GM13977 (cell line): ENCODE measurements around the gene DUOXA2.

Source experiments
- DNase-seq: peaks from one replicate; pipeline ENCODE4 v3.0.0; 2012; ENCODE audit warnings: low spot score
- CTCF ChIP-seq: IDR thresholded peaks from 2 replicates; pipeline ENCODE4 v1.5.1; 2012; ENCODE audit warnings: mild to moderate bottlenecking, control low read depth; ENCODE audit not compliant: insufficient read depth; ENCODE audit errors: extremely low read depth, missing control alignments
- in situ Hi-C: fragments of 300-500 bp; cut with MboI; formaldehyde crosslinking; loops from one replicate; pipeline ENCODE4 v1.12.0; 2022; ENCODE audit warnings: low sequenced_read_pairs, low pct_unique_long_range_greater_than_20kb, mixed read lengths, inconsistent platforms; ENCODE audit not compliant: unreplicated experiment

DUOXA2 gene

GRCh38 chr15:45144775-45145174 lies 30.6 kb downstream of the DUOXA2 start:
- in situ Hi-C loops = no loop called here
- no peak for TF ChIP-seq CTCF
- DNase-seq = no peak

- DNase-seq = no peak
Measured at GRCh38 chr15:45146405-45146804, 32.3 kb downstream of the DUOXA2 start.

GRCh38 chr15:45147606-45148005 lies 33.5 kb downstream of the DUOXA2 start:
- no peak for TF ChIP-seq CTCF
- DNase-seq = no peak
- in situ Hi-C loops = no loop called here

More at GRCh38 chr15:45146405-45146804, 32.3 kb downstream of the DUOXA2 start:
- TF ChIP-seq CTCF = no peak
- in situ Hi-C loops = no loop called here

GRCh38 chr15:45148076-45149059 lies 34.2 kb downstream of the DUOXA2 start:
- TF ChIP-seq CTCF = no peak
- DNase-seq = no peak
- in situ Hi-C loops = no loop called here

GRCh38 chr15:45149060-45149459 lies 34.9 kb downstream of the DUOXA2 start:
- TF ChIP-seq CTCF = no peak
- in situ Hi-C loops = no loop called here
- DNase-seq = no peak

GRCh38 chr15:45150481-45150880 lies 36.4 kb downstream of the DUOXA2 start:
- DNase-seq = no peak
- no peak for TF ChIP-seq CTCF
- in situ Hi-C loops = no loop called here
